HUES48 (cell line): Measurements from ENCODE around the gene CFAP53.
A peak's percentile ranks its signal among the peaks of the same experiment; 100 is the strongest.
"Not testable (repeated sequence)": the region's sequence is repeated elsewhere in the genome, so short reads cannot be mapped to it uniquely, and the experiment has no call there.

Experiments used
- H3K27ac ChIP-seq: one replicate; pipeline ENCODE4 v1.7.0; 2013; ENCODE audit warnings: low read depth, low read length, inconsistent platforms
- H3K27me3 ChIP-seq: 2 replicates; pipeline ENCODE4 v1.6.1; 2013; ENCODE audit warnings: mild to moderate bottlenecking, low read length; ENCODE audit not compliant: control insufficient read depth, insufficient read depth
- H3K36me3 ChIP-seq: 2 replicates; pipeline ENCODE4 v1.6.1; 2013; ENCODE audit warnings: low read length; ENCODE audit not compliant: control insufficient read depth, insufficient read depth
- H3K4me1 ChIP-seq: 2 replicates; pipeline ENCODE4 v1.6.1; 2013; ENCODE audit warnings: mild to moderate bottlenecking, low read length; ENCODE audit not compliant: control insufficient read depth, insufficient read depth
- H3K4me3 ChIP-seq: 2 replicates; pipeline ENCODE4 v1.5.1; 2013; ENCODE audit warnings: mild to moderate bottlenecking, low read depth, low read length
- H3K9ac ChIP-seq: 2 replicates; pipeline ENCODE4 v1.6.1; 2013; ENCODE audit warnings: mild to moderate bottlenecking, low read depth, low read length, moderate library complexity
- H3K9me3 ChIP-seq: 2 replicates; pipeline ENCODE4 v1.6.1; 2013; ENCODE audit warnings: low read length; ENCODE audit not compliant: control insufficient read depth, insufficient read depth

CFAP53 gene

DNA sequence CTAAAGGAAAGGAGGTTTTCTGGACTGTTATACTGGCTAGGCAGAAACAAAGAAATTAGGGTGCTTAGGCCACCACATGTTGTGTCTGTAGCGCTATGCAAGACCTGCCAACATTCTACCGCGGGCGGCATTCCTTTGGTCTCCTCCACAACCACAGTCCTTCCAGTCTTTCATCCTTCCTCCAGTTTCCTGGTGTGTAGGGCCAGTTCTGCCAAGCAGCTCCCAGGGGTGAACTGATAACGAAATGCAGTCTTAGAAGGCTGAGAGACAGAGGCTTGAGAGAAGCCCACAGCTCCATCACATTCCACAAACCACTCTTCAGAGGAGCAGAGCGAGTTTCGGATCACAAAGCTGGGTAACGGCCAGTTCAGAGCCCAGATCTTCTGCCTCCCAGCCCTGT, 40.6 kb upstream of the CFAP53 start:
- Histone ChIP-seq H3K27ac (no peak overlapping the region), H3K4me3 (peak overlapping the region; percentile 72), H3K9ac (no peak overlapping the region), H3K4me1 (no peaks in the 10 kb centered on the region), H3K27me3 (peaks cover 18% of the 10 kb centered on the region), H3K36me3 (no peaks in the 10 kb centered on the region), H3K9me3 (no peaks in the 10 kb centered on the region)

DNA sequence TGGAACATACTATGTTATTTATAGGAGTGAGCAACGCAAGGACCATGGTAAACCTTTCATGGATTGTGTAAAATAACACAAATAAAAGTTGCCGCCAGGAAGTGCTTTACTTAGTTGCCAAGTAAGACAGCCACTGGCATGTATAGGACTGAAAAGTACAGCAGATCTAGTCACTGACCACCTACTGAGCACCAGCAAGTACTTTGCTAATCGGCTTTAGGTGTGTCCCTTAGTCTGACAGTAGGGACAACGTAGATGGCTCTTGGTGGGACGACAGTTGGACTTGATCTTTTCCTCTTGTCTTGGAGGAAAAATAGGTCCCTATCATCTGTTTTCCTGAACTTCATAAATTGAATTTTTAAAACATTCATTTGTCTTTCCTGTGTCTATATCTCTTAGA, 34.8 kb upstream of the CFAP53 start:
- H3K27ac ChIP-seq: no peak overlapping the region
- no peak overlapping the region for H3K4me3 ChIP-seq
- H3K27me3 ChIP-seq: peaks cover 10% of the 10 kb centered on the region
- H3K9ac ChIP-seq: no peak overlapping the region
- H3K9me3 ChIP-seq: no peaks in the 10 kb centered on the region
- no peaks in the 10 kb centered on the region for H3K4me1 ChIP-seq
- no peaks in the 10 kb centered on the region for H3K36me3 ChIP-seq

DNA sequence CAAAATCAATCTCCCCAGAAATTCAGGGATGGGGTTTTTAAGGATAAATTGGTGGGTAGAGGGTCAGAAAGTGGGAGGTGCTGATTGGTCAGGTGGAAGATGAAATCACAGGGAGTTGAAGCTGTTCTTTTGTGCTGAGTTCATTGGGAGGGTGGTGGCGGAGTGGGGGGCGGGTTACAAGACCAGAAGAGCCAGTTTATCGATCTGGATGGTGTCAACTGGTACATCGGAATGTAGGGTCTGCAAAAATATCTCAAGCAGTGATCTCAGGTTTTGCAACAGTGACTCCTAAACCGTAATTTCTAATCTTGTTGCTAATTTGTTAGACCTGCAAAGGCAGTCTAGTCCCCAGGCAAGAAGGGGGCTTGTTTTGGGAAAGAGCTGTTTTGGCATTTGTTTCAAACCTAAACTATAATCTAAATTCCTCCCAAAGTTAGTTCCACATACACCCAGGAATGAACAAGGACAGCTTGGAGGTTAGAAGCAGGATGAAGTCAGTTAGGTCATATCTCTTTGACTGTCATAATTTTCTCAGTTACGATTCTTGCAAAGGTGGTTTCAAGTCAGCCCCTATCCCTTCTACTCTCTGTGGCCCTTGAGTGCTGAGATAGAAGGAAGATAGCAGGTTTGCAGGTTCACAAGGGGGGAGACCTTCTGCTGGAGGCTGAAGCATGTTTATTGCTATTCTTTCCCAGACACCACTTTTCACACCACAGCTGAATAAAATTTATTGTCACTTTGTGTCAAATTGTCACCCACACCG, 33.5 kb upstream of the CFAP53 start:
- Histone ChIP-seq H3K36me3 (no peaks in the 10 kb centered on the region), H3K27me3 (peaks cover 10% of the 10 kb centered on the region), H3K27ac (no peak overlapping the region), H3K9ac (no peak overlapping the region), H3K4me1 (no peaks in the 10 kb centered on the region), H3K4me3 (no peak overlapping the region), H3K9me3 (no peaks in the 10 kb centered on the region)

DNA sequence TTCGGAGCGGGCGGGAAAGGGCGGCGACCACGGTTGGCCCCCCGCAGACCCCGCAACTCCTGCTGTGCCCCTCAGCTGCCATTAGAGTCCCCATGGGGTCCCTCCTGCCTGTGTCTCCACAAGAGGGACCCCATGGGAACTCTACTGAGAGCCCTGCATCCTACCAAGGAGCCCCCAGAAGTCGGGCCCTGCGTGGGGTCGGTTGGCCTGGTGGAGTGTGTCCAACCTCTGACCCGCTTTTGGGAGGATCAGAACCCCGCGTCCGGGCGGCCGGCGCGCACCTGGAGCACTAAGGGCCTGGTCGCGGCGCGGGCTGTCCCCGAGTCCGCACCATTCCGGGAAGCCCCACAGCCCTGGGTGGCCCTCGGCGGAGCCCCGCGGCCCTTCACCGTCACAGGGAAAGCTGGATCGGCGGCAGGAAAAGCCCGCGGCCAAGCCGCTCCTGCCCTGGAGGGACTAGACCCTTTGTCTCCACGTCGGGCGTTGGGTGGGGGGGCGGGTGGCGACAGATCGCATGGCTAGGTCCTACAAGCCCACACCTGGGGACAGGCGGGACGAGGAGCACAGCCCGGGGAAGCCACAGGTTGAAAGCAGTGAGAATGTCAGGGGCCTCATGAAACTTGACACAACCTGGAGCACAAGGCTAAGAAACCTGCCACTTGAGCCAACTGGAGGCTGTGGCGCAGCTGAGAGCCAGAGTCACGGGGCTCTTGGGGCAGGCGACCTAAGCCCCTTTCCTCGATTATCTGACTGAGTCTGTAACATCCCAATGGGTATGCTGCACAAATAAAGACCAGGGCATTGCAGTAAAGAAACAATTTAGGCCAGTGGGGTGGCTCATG, 32.4 kb upstream of the CFAP53 start:
- Histone ChIP-seq H3K4me1 (no peaks in the 10 kb centered on the region), H3K9me3 (no peaks in the 10 kb centered on the region), H3K9ac (no peak overlapping the region), H3K4me3 (peak overlapping the region; percentile 57; the same call in 1 of the 2 replicates), H3K36me3 (no peaks in the 10 kb centered on the region), H3K27me3 (peaks cover 10% of the 10 kb centered on the region), H3K27ac (no peak overlapping the region)

DNA sequence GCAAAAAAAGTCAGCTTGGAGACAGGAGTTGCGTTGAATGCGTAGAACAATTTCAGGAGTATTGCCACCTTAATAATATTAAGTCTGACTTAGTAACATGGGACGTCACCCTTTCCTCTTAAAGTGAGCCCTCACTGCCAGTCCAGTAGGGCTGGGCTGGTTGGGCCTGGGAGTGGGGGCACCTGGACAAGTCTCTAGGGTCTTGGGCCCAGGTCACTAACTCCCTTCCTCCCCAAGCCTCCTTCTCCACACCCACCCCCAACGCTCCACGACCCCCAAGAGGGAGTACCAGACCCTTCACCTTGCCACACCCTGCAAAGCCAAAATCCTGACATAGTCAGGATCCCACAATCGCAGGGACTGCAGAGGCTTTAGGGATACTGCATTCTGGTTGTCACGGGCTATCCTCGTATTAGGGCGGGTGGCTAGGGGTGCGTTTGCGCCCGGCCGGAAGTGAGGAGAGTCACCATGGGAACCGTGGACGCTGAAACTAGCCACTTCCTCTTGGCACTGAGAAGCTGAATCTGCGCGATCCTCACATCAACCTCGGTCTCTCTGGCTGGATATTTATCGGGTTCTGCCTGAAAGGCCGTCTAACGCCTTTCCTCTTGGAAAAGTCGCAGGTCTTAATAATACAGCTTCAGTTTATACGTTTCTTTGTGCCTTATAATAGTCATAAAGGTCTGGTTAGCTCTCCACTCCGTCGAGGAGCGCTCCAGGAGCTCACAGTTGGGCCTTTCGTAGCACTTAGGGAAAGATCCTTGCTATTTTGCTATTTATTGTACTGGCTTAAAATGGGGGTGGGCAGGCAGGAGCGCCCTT, 31.5 kb upstream of the CFAP53 start:
- Histone ChIP-seq H3K27ac (no peak overlapping the region), H3K9me3 (no peaks in the 10 kb centered on the region), H3K4me1 (no peaks in the 10 kb centered on the region), H3K27me3 (peaks cover 10% of the 10 kb centered on the region), H3K9ac (no peak overlapping the region), H3K36me3 (no peaks in the 10 kb centered on the region), H3K4me3 (peak overlapping the region; percentile 57)

DNA sequence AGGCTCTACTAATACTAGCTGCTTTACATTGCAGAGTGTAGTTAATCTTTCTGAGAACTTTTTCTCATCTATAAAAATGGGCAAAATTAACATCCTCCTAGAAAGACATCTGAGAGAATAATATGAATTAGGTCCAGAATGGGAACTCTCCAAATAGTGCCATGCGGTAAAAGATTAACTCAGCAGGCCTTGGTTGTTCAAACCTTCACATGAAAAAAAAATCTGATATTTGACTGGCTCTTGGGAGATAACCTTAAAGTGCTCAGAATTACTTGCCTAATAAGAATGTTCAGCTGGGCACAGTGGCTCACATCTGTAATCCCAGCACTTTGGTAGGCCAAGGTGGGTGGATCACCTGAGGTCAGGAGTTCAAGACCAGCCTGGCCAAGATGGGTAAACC, 26.7 kb upstream of the CFAP53 start:
- H3K9me3 ChIP-seq: no peaks in the 10 kb centered on the region
- no peaks in the 10 kb centered on the region for H3K4me1 ChIP-seq
- no peak overlapping the region for H3K4me3 ChIP-seq
- no peak overlapping the region for H3K27ac ChIP-seq
- H3K27me3 ChIP-seq: peaks cover 3% of the 10 kb centered on the region
- H3K36me3 ChIP-seq: no peaks in the 10 kb centered on the region
- no peak overlapping the region for H3K9ac ChIP-seq

DNA sequence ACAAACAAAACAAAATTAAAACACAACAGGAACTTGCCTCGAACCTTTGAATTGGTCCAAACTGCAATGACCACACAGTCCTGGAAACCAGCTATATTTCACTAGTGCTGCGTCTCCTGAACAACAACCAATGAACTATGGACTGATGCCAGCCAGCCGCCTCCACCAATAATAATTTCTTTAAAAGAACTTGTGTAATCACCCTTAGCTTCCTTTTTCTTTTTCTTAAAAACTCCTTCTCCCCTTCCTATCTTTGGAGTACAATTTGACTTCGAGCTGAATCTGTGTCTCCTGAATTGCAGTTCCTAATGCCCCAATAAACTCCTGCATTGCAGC, 22.8 kb upstream of the CFAP53 start:
- H3K27ac ChIP-seq: no peak overlapping the region
- H3K36me3 ChIP-seq: peaks cover 16% of the 10 kb centered on the region
- no peaks in the 10 kb centered on the region for H3K9me3 ChIP-seq
- H3K27me3 ChIP-seq: no peaks in the 10 kb centered on the region
- H3K9ac ChIP-seq: no peak overlapping the region
- no peak overlapping the region for H3K4me3 ChIP-seq
- no peaks in the 10 kb centered on the region for H3K4me1 ChIP-seq

DNA sequence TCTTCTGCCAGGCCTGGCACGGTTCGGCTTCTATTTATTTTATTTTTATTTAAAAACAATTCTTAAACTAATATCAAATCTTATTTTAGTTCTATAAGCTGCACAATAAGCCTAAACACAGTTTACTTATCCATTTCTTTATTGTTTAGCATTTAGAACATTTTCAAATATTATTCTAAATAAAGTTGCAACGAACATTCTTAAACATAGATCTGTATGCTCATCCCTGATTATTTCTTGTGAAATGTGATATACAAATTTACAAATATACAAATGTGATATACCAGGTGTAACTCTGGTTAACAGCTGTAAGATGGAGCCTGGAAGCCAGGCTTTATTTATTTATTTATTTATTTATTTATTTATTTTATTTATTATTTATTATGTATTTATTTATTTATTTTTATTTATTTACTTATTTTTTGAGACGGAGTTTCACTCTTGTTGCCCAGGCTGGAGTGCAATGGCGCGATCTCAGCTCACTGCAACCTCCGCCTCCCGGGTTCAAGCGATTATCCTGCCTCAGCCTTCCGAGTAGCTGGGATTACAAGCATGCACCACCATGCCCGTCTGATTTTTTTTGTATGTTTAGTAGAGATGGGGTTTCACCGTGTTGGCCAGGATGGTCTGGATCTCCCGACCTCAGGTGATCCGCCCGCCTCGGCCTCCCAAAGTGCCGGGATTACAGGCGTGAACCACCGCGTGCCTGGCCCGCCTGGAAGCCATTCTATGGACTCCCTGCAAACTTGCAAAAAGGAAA, 22.2 kb upstream of the CFAP53 start:
- not testable (repeated sequence) for H3K27ac ChIP-seq, H3K9me3 ChIP-seq, H3K9ac ChIP-seq, H3K27me3 ChIP-seq, H3K4me1 ChIP-seq
- Histone ChIP-seq H3K36me3 (peaks cover 22% of the 10 kb centered on the region), H3K4me3 (peak overlapping the region; percentile 99)

DNA sequence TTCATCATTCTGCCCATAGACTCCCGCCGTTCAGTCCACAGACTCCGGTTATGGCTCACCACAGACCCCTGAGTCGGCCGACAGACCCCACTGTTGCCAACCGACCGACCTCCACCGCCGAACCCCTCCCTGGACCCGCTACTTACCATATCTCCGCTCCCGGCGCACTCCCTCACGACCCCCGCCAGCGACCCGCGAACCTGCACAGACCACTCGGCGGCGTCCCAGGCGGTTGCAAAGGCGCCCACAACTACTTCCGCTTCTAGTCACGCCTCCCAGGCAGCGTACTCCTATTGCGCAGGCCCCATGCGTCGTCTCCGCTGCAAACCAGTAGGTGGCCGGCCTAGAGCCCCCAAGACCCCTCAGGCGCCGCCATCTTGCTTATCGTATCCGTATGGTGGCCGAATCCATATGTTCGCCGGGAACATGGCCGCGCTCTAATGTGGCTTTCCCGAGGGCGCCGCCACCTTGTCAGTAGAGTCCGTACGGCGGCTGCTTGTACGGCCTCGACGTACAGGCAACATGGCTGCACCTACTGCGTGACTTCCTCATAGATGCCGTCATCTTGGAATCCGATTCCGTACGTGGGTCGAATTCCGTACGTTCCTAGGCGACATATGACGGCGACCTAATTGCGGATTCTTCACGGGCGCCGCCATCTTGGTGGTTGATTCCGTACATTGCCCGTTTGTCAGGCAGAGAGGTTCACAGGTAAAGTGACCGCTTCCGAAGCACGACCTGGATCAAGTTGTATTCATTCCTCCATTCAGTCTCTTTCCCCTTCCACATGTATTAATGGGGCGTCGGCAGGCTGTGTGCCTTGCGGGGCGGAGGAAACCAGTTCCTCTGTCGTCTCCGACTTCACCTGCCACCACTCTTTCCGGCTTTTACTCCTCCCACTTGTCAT, 21.4 kb upstream of the CFAP53 start, which contains the start of gene CXXC1:
Gene CXXC1 (minus strand): TSS at position 252 of the 907 bp plus-strand sequence. CDS start 103 bp downstream, at position 149.
- Histone ChIP-seq H3K4me3 (peak within 1 kb of the TSS; percentile 99), H3K36me3 (peaks cover 30% of the 10 kb centered on the region), H3K9ac (peak within 1 kb of the TSS; percentile 20; the same call in 1 of the 2 replicates), H3K27ac (no peak within 1 kb of the TSS), H3K4me1 (no peaks in the 10 kb centered on the region), H3K27me3 (no peaks in the 10 kb centered on the region), H3K9me3 (no peaks in the 10 kb centered on the region)
